Activated T-cell treated with anti-CD3 and anti-CD28 coated beads for 4 hours (primary cell): ENCODE measurements around the gene DSTN.
A peak's percentile ranks its signal among the peaks of the same experiment; 100 is the strongest.

Experiments
- DNase-seq: peaks from one replicate; pipeline ENCODE4 v3.0.0-alpha.2; 2020

The DSTN gene

GRCh38 chr20:17555106-17555505 lies 14.8 kb upstream of the DSTN start:
- DNase-seq, result no peak

DNA sequence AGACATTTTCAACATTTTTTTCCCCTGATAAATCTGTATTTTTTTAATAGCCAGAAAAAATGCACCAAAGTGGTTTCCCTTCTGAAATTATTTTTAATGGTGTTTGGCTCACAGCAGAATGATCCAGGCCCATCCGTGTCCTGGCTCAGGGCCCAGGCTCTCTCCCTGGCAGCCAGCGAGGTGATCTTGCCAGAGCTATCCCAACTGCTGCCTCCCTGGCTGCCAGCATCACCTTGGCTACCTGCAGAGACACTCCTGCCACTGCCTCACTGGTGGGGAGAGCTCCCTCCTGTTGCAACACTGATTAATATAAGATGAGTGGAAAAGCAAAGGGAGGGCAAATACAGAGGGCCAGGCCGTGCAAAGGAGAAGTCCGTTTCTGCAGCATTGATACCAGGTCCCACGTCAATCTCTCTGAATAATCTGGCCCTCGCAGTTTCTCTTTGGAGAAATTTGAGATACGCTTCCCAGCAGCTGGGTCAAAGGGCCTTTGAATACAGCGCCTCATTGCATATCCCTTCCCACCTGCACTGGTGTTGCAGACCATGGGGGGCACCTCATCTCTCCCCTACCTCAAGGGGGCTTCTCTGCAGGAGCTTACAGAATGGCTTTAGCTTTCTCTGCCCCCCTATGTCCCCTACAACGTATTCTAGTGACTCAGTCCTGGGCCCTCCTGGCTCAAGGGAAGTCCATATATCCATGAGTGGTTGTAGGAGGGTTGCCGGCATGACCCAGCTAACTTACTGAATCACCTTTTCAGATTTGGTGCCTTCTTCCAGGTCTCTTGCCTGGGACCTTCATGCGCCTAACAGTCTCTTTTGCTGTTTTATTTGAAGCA lies 12.8 kb upstream of the DSTN start:
- no peak for DNase-seq

DNA sequence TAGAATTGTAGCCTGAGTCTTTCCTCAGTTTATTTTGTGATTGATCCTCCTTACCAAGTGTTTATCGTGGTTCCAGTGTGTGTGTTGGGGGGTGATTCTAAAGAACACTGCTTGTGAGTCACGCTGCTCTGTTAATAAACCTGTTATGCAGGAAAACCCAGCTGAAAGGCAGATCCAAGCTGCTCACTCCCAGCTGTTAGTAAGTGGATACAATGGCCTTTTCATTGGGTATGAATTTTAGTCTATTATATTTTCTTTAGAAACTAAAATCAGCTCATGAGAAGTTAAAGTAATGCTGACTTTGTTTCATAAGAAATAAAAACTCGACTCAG lies 12.2 kb upstream of the DSTN start:
- DNase-seq, result no peak

- no peak for DNase-seq
These were observed 11.5 kb upstream of the DSTN start for GRCh38 chr20:17558154-17558940.

DNA sequence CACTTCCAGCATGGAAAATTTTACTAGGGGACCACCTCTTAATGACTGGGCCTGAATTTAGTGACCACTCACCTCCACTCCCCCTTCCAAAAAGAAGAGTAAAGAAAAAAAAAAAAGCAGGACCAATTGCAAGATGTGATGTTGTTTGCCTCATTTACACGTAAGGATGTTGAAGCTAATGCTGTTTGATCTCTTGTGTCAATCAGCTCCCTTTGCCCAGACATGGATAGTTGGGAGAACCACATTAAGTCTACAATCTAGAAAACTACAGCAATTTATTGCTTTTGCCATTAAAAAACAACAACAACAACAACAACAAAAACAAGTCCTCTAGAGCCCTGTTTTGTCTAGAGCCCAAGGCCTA lies 11.0 kb upstream of the DSTN start:
- DNase-seq, result no peak

DNA sequence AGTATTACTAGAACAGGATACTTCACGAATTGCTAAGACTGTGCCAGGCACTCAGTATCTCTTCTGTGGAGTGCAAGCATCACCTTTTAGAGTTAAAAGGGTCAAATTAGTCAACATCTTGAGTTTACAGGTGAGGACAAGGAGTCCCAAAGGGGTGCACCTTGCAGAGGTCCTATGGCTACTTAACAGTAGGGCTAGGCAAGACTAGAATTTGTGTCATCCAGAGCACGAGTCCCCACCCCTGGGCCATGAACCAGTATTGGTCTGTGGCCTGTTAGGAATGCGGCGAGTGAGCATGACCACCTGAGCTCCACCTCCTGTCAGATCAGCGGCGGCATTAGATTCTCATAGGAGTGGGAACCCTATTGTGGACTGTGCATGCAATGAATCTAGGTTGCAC lies 10.5 kb upstream of the DSTN start:
- no peak for DNase-seq

- DNase-seq, result no peak
These were observed 9.4 kb upstream of the DSTN start for GRCh38 chr20:17560344-17561074.

- DNase-seq, result no peak
These were observed 7.0 kb upstream of the DSTN start for GRCh38 chr20:17562804-17563305.

DNA sequence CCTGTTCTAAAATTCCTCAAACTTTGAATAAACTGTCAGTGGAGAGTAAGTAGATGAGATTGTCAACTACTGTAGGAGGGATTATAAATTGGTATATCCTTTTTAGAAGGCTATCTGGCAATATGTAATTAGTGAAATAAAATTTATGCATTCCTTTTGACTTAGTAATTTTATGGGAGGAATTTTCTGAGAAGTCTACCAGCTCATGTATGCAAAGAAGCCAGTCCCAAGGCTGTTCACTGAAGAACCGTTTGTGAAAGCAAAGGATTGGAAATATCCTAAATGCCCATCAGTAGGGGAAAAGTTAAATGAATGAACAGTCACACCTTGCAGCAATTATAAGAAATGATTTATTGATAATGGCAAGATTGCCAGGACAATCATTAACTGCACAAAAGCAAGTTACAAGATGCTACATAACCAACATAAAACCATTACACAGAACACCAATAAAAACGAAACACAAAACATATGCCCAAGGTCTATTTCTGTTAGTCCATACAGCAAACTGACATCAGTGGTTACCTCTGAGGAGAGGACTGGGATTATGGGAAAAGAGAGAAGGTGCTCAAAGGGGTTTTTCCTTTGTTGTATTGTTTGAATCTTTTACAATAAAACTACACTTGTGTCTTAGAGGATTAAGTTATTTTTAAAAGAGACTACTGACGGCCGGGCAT lies 4.6 kb upstream of the DSTN start:
- no peak for DNase-seq

GRCh38 chr20:17566345-17566744 lies 3.5 kb upstream of the DSTN start:
- no peak for DNase-seq

GRCh38 chr20:17568045-17568788 lies 1.7 kb upstream of the DSTN start:
- no peak for DNase-seq

GRCh38 chr20:17568972-17569521 lies 828 bp upstream of the DSTN start:
- DNase-seq, result no peak

DNA sequence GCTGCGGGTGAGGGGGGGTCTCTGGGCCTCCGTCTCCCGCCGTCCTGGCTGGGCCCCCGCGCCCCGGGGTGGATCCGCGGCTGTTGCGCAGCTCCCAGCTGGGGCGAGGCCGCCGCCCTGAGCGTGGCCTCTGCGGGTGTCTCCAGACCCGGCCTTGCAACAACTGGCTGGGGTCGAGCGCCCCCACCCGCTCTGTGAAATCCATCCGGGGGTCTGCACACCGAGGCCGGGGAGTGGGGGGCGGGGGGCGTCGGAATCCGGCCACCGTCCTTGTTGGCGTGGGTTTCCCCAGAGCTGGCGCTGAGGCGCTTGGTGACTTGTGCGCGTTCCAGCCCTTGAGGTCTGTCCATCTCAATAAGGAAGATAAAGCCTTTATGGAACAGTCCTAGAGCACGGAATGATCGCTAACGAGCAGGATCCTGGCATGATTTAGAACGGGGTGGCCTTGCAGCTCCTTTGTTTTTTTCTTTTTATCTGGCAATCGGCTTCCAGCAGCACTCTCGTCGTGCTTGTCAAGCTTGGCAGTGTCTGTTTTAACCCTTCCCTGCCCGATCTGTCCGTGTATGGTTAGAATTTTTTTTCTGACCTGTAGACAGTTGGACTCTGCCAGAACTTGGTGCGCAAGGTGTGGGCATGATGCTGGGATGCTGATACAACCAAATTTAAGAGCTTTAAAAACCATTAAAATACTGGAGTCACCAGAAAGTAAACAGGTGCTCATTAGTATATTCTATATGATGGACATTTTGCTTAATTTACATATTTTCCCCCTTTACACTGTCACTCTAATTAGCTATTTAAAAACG lies 675 bp downstream of the DSTN start:
- DNase-seq, result peak; percentile 15

DNA sequence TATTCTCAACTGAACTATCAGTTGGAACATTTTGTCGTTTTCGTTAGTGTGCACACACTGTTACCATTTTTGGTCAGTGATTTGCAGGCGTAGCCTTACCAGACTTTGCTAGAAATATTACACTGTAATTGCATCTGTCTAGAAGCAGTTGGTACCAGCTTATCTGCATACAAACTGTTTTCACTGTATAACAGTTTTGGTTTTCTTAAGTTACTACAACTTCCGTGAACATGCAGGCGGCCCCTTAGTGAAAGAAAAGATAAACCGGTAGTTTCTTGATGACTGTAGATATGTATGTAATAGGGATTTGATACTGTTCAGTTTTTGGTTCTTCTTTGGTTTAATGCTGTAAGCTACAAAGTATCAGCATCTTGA lies 1.3 kb downstream of the DSTN start:
- DNase-seq, result no peak

DNA sequence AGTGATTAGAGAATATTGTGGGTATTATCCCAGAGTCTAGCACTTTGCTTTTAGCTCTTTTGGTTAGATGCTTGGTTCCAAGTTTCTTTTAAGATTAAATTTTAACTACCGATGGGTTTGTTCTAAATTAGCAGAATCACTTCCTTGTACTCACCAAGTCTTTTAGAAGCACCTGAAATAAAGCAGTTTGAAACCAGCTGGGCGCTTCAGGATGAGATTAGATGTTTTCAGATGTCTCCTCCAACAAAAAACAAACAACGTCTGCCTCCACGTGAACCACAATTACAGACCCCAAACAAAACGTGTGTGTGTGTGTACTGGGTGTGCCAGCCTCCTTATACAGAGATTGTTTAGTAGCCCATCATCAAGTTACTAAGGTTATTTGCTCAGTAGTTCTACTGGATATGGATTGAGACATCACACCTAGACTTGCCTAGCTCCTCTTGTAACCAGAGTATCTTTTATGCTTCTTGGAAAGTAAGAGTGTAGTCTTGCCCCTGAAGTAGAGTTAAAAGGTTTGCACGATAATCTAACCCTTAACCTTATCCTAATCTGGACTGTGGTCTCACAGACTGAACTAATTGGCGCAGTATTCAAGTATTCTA lies 2.3 kb downstream of the DSTN start:
- no peak for DNase-seq

DNA sequence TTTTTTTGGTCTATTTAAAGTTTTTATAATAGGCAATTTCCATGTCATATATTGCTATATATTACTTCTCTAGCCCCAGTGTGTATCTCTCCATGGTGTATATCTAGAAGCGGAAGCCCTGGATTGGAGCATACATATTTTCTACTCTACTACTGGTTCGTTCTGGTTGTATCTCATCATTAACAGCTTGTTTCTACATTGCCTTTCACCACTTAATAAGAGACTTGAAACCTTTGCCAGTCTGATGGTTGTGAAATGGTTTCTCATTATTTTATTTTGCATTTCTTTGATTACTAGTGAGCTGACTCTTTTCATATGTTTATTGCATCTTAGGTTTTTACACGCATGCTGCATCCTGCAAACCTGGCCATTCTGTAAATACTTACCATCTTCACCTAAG lies 3.6 kb downstream of the DSTN start:
- DNase-seq, result no peak

- no peak for DNase-seq
These were observed 6.3 kb downstream of the DSTN start for GRCh38 chr20:17576215-17576614.

DNA sequence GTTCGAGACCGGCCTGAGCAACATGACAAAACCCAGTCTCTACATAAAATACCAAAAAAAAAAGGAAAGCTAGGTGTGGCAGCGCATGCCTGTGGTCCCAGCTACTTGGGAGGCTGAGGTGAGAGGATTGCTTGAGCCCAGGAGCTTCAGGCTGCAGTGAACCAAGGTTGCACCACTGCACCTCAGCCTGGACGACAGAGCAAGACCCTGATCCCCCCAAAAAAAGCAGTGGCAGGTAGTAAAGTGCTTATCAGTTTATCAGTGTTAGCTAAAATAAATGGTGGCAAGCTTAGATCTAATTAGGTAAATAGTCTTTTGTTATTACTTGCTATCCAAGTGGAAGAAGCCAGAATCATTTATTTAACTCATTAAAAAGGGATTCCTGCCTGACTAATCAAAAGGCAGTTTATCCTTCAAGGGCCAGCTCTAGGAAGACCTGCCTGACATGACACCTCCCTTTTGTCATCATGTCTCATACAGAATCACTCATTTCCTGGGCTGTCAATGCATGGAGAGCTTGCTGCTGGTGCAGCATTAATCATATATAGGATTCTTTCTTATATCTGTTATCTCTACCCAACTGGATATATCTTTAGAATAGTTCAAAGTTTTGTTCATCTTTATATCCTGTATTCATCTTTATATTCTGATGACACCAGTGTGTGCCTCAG lies 9.6 kb downstream of the DSTN start:
- DNase-seq, result no peak

GRCh38 chr20:17580895-17581294 lies 11.0 kb downstream of the DSTN start:
- no peak for DNase-seq

DNA sequence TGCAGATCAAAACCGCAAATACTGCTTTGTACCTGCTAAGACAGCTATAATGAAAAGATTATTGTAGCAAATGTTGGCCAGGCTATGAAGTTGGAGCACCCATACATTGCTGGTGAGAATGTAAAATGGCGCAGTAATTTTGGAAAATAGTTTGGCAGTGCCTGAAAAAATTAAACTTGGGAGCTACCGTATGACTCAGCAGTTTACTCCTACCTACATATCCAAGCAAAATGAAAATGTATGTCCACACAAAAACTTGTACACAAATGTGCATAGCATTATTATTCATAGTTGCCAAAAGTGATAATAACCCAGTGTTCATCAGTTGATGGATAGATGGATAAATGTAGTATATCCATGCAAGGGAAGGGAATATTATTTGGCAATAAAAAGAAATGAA lies 13.3 kb downstream of the DSTN start:
- DNase-seq, result no peak
